HepG2 (cell line): ENCODE measurements around the gene PSMC3IP. TPM values are rescaled to one million over a fixed set of nuclear protein-coding genes. Genes with fewer than 3 reads are reported as not detected.
A peak's percentile ranks its signal among the peaks of the same experiment; 100 is the strongest.

Source experiments
- FOSL2 ChIP-seq: sonication (generic); formaldehyde crosslinking; IDR thresholded peaks from 2 replicates; pipeline ENCODE4 v1.4.0; 2020; ENCODE audit warnings: missing genetic modification reagents
- IRF1 ChIP-seq: sonication (generic); formaldehyde crosslinking; IDR thresholded peaks from 2 replicates; pipeline ENCODE4 v1.4.0; 2020; ENCODE audit warnings: low read depth, mild to moderate bottlenecking, missing genetic modification reagents
- KLF9 ChIP-seq: IDR thresholded peaks from 2 replicates; pipeline ENCODE4 v1.6.1; 2016; ENCODE audit warnings: low read depth
- PAXIP1 ChIP-seq: sonication (generic); formaldehyde crosslinking; conservative IDR thresholded peaks from 2 replicates; pipeline ENCODE4 v1.4.0; 2020; ENCODE audit warnings: mild to moderate bottlenecking, missing genetic modification reagents, moderate library complexity
- SKIL ChIP-seq: sonication (generic); formaldehyde crosslinking; IDR thresholded peaks from 2 replicates; pipeline ENCODE4 v1.8.0; 2022; ENCODE audit warnings: missing genetic modification reagents, mild to moderate bottlenecking, moderate library complexity, borderline replicate concordance
- SOX6 ChIP-seq, 2 experiments: fragments of 450-650 bp in 1 of 2; sonication (generic) in 1 of 2; formaldehyde crosslinking in 1 of 2; IDR thresholded peaks; 2 replicates each; pipeline versions ENCODE4 v1.4.0 to v1.6.1; 2017 to 2020; ENCODE audit warnings: antibody characterized with exemption in 1 of 2, mild to moderate bottlenecking in 1 of 2, missing genetic modification reagents in 1 of 2
- ZNF776 ChIP-seq: sonication (generic); formaldehyde crosslinking; IDR thresholded peaks from 2 replicates; pipeline ENCODE4 v1.4.0; 2020; ENCODE audit warnings: mild to moderate bottlenecking, missing genetic modification reagents
- ZNF883 ChIP-seq: sonication (generic); formaldehyde crosslinking; IDR thresholded peaks from 2 replicates; pipeline ENCODE4 v1.5.1; 2020; ENCODE audit warnings: mild to moderate bottlenecking, missing genetic modification reagents; ENCODE audit errors: not compliant biosample characterization
- polyA plus RNA-seq, 8 experiments: library from polyadenylated mRNA; depleted of rRNA in 3 of 8; stranded (reverse) in 7 of 8; unstranded in 1 of 8; fragments of >200 nt; fragmentation: Illumina TruSeq in 4 of 8; extraction: Trizol in 4 of 8; gene quantifications; 2 replicates each; pipeline versions ENCODE4 v1.2.1 to v1.2.3, GENCODE V29; 2011 to 2016; ENCODE audit warnings: low read depth in 4 of 8, missing spikeins in 1 of 8, mixed read lengths in 1 of 8; ENCODE audit not compliant: insufficient read depth in 1 of 8
- total RNA-seq, 5 experiments: library from RNA; depleted of rRNA; stranded (reverse); fragments of >200 nt; fragmentation: Illumina TruSeq; extraction: Trizol; gene quantifications; 2 replicates each; pipeline ENCODE4 v1.2.3, GENCODE V29; 2016; ENCODE audit warnings: low read depth in 1 of 5

PSMC3IP gene
- total and polyA plus RNA-seq, 2 of the 13 experiments (the other 11 are each of a cell fraction or from before 2014, with no cell fraction given), result 6.5 to 22.4 TPM

GRCh38 chr17:42527932-42528331 lies 49.6 kb downstream of the PSMC3IP start (continued):
- TF ChIP-seq FOSL2 (peak; percentile 25; the same call in 1 of the 2 replicates), KLF9 (CRISPR knock-in tag) (no peak), SOX6 (IDR thresholded peaks at IDR 0.05) (no peak), SOX6 (CRISPR knock-in tag; IDR thresholded peaks at IDR 0.05) (0 out of 2 replicates have a peak, but pooled peaks have one; percentile 6), ZNF883 (no peak), ZNF776 (CRISPR knock-in tag) (no peak), IRF1 (no peak), SKIL (CRISPR knock-in tag) (0 out of 2 replicates have a peak, but pooled peaks have one; percentile 22), PAXIP1 (CRISPR knock-in tag) (peak; percentile 50)
- TF ChIP-seq, all 625 proteins: peak for 44
